ENCODE data around the gene SEC23A.

- no peak for TF ChIP-seq MAFK (IDR thresholded peaks at IDR 0.05; ENCODE audit: low read depth, low read length)
- no peak for TF ChIP-seq CTCF (IDR thresholded peaks at IDR 0.05; ENCODE audit: control extremely low read depth in 1 of 3, insufficient read depth in 1 of 3, low read depth in 1 of 3, low read length in 3 of 3)
- no peak for TF ChIP-seq EZH2 (IDR thresholded peaks at IDR 0.05; ENCODE audit: low read depth, low read length, severe bottlenecking)
- TF ChIP-seq SP1 (IDR thresholded peaks at IDR 0.05; ENCODE audit: low read depth, low read length): no peak
- TF ChIP-seq MAX (IDR thresholded peaks at IDR 0.05): no peak
- no peak for TF ChIP-seq BCL11A (IDR thresholded peaks at IDR 0.05; ENCODE audit: low read depth in 2 of 2, low read length in 2 of 2)
- TF ChIP-seq SP4 (IDR thresholded peaks at IDR 0.05; ENCODE audit: low read length): no peak
- TF ChIP-seq CHD7 (IDR thresholded peaks at IDR 0.05; ENCODE audit: insufficient replicate concordance, low read length): no peak
- TF ChIP-seq POLR2AphosphoS5 (IDR thresholded peaks at IDR 0.05; ENCODE audit: low read depth, low read length): no peak
- TF ChIP-seq CREB1 (IDR thresholded peaks at IDR 0.05): no peak
- no peak for TF ChIP-seq ATF2 (IDR thresholded peaks at IDR 0.05; ENCODE audit: low read length)
- TF ChIP-seq YY1 (IDR thresholded peaks at IDR 0.05; ENCODE audit: low read depth, low read length): no peak
Observed at GRCh38 chr14:39080886-39081285, 22.1 kb downstream of the SEC23A start.

Measured in H1 (cell line).